Adipose tissue (tissue), 3 donors: Measurements from ENCODE around the gene ADSS1. TPM values are rescaled to one million over a fixed set of nuclear protein-coding genes. Genes with fewer than 3 reads are reported as not detected.

ENCODE experiments used
- H3K27ac ChIP-seq: one replicate; pipeline ENCODE4 v1.5.1; 2013; ENCODE audit warnings: low read depth, low read length
- WGBS, 3 donors: extraction: QIAGEN DNeasy Blood & Tissue Kit; methylation state at CpG; one replicate each; pipeline ENCODE4 v1.1.7; 2013; 5-methylcytosine and 5-hydroxymethylcytosine counted together
- polyA plus RNA-seq, 3 donors: library from polyadenylated mRNA; stranded (reverse); fragments of 200-250 nt; gene quantifications; one replicate each; pipeline ENCODE4 v1.2.3, GENCODE V29; 2013
- donor health status: healthy with polysubstance abuse.
- donor health status: Bipolar disorder and iron deficiency.
- donor health status: healthy.

ADSS1 gene
- polyA plus RNA-seq, 3 donors: 4.3 to 13.6 (median 12.6) TPM

GRCh38 chr14:104792945-104793702, 69.1 kb downstream of the ADSS1 start:
- 76 to 86% (median 82%) methylated on average over 16 of the region's 16 CpGs for WGBS, 3 donors
- no peak overlapping the region for H3K27ac ChIP-seq

DNA sequence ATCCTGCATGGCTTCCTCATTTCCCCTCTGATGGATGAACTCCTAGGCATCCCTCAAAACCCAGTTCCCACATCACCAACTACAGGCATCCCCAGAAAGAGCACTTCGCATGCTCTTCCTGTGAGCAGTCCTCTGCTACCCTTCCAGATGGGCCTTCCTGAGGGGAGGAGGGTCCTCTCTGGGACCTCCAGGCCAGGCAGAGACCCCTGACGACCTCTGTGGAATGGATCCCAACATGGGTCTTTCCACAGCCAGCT, 69.6 kb downstream of the ADSS1 start:
- no peak overlapping the region for H3K27ac ChIP-seq
- 85 to 89% (median 89%) methylated on average over 2 of the region's 2 CpGs for WGBS, 3 donors

- WGBS, 3 donors: 5 to 12% (median 7%) methylated on average over 15 of the region's 15 CpGs
- H3K27ac ChIP-seq: no peak overlapping the region
These were observed 70.1 kb downstream of the ADSS1 start for GRCh38 chr14:104794099-104794498.

- no peak overlapping the region for H3K27ac ChIP-seq
- WGBS, 3 donors: 1 to 4% (median 2%) methylated on average over 16 of the region's 16 CpGs
These were observed 70.6 kb downstream of the ADSS1 start for GRCh38 chr14:104794631-104794992.

GRCh38 chr14:104794993-104795780, 71.2 kb downstream of the ADSS1 start, which contains the start of gene AKT1:
TSS of gene AKT1 (minus strand) at chr14:104795748. CDS start at chr14:104792643, 3,105 bp downstream.
- H3K27ac ChIP-seq: no peak within 1 kb of the TSS
- 0 to 1% (median 0%) methylated on average over 49 to 123 of the region's 124 CpGs for WGBS, 3 donors

DNA sequence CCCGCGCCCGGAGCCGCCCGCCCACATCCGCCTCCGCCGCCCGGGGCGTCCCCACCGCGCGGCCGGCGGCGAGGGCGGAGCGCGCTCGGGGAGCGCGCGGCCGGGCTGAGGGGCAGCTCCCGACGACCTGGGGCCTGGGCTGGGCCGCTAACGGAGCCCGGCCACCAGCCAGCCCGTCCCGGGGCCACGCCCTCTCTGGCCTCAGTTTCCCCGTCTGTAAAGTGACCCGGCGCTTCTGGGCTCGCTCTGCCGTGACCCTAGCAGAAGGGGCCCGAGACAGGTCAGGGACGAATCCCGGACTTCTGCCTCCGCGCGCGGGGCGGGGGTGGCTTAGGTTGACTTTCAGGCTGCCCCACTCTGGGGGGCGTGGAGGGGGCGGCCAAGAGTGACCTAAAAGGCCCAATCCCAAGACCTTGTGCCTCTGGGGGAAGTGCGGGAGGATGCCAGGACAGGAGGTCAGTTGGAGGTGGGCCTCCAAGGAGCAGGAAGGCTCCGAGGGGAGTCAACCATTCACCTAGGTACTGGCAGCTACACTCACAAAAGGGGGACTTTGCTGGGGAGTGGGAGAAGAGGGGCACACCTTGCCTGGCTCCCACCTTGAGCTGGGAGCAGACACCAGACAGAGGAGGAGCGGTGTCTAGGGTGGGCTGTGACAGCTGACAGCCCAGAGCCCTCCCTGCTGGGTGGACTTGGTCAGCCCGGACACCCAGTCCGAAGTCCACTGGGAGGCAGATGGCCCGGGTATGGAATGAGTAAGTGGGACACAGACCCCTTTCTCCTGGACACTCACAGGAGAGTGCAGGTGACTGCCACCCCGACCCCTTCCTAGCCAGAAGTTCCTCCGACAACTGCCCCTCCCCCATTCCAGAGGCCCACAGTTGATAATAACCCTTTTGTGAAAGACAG, 72.0 kb downstream of the ADSS1 start:
- 11 to 15% (median 14%) methylated on average over 34 to 55 of the region's 55 CpGs for WGBS, 3 donors
- H3K27ac ChIP-seq: no peak overlapping the region

GRCh38 chr14:104796687-104797081, 72.7 kb downstream of the ADSS1 start:
- WGBS, 3 donors: 72 to 86% (median 81%) methylated on average over 6 of the region's 6 CpGs
- no peak overlapping the region for H3K27ac ChIP-seq

Other genes starting within 250 kb of the ADSS1 start
- gene C14orf180, start 144.5 kb upstream of the ADSS1 start, polyA plus RNA-seq: 100 to 1,000 TPM in 1 of 3 donors, 10 to 100 TPM in 1, 1 to 10 TPM in 1; 9.5 to 105 (median 28.3) TPM
- gene TMEM179, start 119.5 kb upstream of the ADSS1 start, polyA plus RNA-seq: 1 to 10 TPM in 1 of 3 donors, under 1 TPM in 1, not detected in 1; 0.10 to 4.2 TPM
- 100 to 1,000 TPM in 2 of 3 donors, 10 to 100 TPM in 1; 20.3 to 105 (median 101) TPM for gene INF2, start 34.6 kb upstream of the ADSS1 start, polyA plus RNA-seq
- gene SIVA1, start 28.9 kb downstream of the ADSS1 start, polyA plus RNA-seq: 100 to 1,000 TPM; 148 to 213 (median 182) TPM
- gene AKT1, start 71.5 kb downstream of the ADSS1 start, polyA plus RNA-seq: 100 to 1,000 TPM in 2 of 3 donors, 10 to 100 TPM in 1; 70.4 to 158 (median 126) TPM
- 1 to 10 TPM; 2.8 to 8.4 (median 5.2) TPM for gene ZBTB42, start 76.9 kb downstream of the ADSS1 start, polyA plus RNA-seq
- 10 to 100 TPM; 10.2 to 17.1 (median 11.8) TPM for gene CEP170B, start 141.0 kb downstream of the ADSS1 start, polyA plus RNA-seq
- gene PLD4, start 200.7 kb downstream of the ADSS1 start, polyA plus RNA-seq: under 1 TPM in 2 of 3 donors, not detected in 1; 0.07 to 0.15 TPM